Colon (tissue), 2 donors: Measurements from ENCODE around the gene BCDIN3D.
"Not testable (repeated sequence)": the region's sequence is repeated elsewhere in the genome, so short reads cannot be mapped to it uniquely, and the experiment has no call there.

Source experiments
- FAIRE-seq: peaks from 2 replicates; lab custom pipeline; 2012; peaks lifted over from hg19 to GRCh38; lab: Jason Lieb, UNC
- donor health status: control.
- donor health status: control.

BCDIN3D gene

DNA sequence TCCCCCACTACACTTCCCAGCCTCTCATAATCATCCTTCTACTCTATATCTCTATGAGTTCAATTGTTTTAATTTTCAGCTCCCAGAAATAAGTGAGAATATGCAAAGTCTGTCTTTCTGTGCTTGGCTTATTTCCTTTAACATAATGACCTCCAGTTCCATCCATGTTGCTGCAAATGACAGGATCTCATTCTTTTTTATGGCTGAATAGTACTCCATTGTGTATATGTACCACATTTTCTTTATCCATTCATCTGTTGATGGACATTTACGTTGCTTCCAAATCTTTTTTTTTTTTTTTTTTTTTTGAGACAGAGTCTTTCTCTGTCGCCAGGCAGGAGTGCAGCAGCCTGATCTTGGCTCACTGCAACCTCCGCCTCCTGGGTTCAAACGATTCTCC is 13.0 kb upstream of the BCDIN3D start:
- not testable (repeated sequence) for FAIRE-seq

DNA sequence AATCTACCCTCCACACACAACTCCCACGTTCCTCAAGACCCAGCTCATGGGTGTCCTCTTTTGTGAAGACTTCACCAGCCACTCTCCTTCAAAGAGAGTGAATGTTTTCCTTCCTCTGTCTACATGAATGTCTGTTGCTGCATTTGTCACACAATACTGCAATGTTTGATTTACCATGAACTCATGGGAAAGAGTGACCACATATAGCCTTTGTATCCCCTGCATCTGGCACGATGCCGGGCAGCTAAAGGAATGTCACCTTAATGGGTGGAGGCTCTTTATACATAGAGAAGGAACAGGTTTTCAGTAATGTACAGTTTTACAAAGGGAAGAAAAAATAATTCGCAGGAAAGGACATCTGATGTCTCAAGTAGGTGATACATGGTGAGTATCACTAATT is 12.1 kb upstream of the BCDIN3D start:
- no peak for FAIRE-seq

DNA sequence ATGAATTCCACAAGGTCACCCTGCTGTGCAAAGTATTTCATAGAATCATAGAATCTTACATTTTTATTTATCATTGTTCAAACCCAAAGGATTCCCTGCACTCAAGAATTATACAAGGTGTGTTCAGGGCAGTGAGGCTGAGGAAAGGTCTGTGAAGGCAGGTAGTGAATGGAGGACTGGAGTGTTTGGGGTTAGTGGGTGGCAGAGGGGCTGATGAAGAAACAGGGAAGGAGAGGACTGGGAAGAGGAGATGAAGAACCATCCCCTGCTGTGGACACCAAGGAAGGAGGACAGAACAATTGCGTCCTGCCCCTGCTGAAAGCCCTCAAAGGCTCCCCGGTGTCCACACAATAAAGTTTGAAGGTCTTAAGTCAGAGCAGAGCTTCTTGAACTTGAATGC is 10.8 kb upstream of the BCDIN3D start:
- no peak for FAIRE-seq

DNA sequence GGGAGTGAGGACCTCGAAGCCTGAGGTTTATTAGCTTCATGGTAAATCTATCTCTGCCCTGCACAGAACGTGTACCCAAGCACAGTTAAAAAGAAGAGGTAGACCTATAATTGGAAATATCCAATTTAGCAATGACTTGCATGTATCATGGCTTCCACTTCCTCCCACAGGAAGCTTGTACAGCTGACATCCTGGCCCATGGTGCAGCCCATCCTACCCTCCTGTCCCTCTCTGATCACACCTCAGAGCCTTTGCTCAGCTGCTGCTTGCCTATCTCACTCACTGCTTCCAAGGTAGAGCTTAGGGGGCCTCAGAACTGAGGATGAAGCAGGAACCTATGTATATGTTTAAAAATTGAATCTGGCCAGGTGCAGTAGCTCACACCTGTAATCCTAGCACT is 4.3 kb upstream of the BCDIN3D start:
- FAIRE-seq = no peak

DNA sequence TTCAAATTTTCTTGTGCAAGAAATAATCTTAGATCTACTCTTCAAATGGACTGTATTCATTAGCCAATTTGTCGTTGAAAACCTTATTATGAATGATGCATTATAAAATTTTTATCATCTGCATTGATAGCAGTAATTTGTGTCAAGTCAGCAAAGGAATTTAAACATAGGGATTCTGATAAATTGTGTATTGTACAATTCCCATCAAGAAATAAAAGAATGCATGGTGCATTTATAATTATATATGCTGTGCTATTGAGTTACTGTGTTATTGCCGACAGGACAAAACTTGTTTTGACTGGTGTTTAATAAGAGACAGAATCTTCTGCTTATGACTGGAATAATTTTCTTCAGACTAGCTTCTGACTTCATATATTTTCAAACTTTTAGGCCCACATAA is 3.1 kb upstream of the BCDIN3D start:
- FAIRE-seq = no peak

DNA sequence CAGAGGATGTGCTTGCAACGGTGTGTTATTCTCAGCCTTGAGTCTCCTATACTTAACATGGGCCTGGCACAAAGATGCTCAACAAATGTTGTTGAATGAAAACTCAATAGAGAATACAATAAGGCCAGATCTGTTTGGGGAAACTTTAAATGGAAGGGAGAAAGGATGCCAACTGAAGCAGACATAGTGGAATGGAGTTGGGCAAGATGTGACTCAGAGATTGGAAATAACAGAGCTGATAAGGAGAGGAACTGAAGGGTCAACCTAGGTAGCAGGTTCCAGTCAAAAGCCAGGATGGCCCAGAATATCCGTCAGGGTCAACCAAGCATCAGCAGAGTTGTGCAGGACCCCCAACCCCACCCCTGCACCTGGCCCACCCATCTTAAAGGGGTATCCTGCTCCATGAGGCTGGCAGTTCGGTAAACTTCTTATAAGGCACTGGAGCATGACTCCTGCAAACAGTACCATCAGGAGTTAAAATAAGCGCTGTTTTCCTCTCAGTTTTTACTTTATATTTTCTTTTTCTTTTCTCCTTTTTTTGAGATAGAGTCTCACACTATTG is 1.1 kb upstream of the BCDIN3D start:
- FAIRE-seq = no peak

DNA sequence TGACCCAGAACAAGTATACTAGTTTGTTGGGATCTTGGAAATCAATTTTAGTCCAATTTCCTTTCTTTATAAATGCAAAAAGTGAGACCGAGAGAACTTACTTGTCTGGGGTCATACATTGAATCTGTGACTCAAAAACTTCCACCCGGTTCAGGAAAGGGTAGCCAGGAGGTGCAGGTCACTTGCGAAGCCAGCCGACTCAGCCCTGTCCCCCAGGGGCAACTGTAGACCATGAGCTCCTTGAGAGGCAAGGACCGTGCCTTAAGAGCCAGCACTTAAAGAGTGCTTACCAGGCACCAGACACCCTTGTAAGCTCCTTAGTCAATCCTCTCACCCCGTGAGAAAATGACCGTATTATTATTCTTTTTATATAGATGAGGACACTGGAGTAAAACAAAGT is 505 bp upstream of the BCDIN3D start:
- no peak for FAIRE-seq

DNA sequence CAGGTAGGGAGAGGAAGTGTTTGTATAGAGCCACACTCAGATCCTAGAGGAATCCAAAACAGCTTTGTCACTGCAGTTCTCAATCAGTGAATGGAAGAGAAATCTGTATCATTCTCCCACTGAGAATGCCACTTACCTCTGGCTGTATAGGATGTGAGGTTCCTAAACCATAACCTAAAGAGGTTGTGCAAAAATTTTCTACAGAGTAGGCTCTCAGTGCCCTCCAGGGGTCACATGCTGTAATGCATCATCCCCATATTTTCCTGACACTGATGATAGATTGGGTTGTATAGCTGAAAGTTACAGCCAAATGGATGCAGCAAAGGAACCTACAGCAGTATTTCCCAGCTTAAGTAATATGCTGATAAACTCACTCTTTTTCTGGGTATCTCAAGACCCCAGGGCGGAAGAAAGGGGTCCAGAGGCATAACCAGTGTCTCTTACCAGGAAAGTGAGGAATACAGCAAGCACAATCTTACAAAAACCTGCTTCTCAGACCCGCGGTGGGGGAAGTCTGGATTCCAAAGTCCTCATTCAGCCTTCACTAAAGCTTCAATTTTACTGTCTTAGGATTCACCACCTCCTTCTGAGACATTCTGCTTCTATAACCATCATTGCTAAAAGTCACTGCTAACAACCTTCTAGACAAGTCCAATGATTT is 3.8 kb downstream of the BCDIN3D start:
- FAIRE-seq = no peak

DNA sequence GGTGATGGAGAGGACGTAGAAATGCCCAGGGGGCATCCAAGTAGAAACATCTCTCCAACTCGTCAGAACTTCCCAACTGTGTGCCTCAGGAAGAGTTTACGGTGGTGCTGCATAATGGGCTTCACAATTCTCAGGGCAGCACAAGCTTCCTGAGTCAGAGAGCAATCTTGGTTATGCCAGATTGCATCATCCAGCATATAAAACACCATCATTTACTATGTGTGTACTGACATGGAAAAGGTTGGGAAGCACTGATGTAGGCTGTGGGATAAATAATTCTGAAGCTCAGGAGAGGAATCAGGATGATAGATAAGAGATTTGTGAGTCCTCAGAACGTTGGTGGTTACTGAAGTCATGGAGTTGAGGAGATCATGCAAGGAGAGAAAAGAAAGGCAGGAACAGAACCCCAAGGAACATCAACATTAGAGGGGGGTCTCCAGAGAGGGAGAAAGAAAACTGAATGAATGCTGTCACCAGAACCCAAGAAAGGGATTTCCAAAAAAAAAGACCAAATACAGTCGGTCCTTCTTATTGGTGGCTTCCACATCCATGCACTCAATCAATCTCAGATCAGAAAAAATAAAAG is 10.0 kb downstream of the BCDIN3D start:
- no peak for FAIRE-seq

DNA sequence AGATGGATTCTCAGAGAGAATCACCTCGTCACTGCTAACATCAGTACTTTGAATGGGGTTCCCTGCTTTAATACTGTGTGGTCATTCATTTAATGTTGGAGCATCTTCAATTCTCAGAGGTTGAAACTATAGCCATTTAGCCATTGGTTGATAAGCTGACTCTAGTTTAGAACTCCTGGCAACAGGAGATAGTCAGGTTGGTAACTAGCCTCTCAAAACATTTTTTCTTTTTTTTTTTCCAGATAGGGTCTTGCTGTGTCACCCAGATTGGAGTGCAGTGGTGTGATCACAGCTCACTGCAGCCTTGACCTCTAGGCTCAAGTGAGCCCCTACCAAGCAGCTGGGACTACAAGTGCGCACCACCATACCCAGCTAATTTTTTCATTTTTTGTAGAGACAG is 11.2 kb downstream of the BCDIN3D start:
- FAIRE-seq = no peak

DNA sequence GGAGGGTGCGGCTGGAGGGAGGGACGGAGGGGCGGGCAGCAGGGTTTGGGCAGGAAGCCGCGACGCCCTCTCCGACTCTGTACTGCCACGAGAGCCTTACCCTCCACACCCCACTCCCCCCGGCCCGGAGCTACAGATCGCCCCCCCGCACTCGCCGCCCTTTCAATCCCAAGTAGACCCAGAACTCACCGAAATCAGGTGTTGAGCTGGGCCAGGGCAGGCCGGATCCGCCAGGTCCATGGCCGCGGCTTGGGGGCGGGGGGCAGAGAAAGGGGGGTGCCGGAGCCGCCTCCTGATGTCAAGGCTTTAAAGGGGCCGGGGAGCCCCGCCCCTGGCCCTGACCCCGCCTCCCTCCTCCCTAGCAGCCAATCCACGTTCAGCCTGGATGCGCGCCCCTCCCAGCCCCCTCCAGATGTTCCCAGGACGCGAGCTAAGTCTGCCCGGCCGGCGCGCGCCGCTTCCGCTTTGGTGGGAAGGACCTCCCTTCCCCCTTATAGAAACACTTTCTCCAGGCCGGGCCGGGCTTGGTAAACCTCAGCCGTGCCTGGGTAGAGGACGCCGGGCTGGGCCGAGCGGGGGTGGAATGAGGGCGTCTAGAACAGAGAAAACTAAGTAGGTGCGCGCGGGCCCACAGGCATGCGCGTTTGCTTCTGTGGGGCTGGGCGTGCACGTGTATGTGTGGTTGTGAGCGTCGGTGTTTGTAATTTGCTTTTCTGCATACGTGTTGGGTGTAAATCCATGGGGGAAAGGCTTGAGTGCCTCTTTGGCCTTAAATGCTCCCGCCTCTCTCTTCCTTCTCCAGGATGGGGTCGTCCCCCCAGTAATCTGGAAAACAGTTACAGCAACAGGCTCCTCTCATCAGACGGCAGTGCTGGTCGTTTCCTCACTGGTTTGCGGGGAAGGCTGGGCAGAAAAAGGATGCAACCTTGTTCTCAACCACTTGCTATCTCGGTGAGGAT is 14.5 kb downstream of the BCDIN3D start, which contains the start of gene NCKAP5L:
TSS of gene NCKAP5L (minus strand) at position 281 of the 959 bp plus-strand sequence. CDS start 24,369 bp downstream, outside the sequence.
- FAIRE-seq = no peak

DNA sequence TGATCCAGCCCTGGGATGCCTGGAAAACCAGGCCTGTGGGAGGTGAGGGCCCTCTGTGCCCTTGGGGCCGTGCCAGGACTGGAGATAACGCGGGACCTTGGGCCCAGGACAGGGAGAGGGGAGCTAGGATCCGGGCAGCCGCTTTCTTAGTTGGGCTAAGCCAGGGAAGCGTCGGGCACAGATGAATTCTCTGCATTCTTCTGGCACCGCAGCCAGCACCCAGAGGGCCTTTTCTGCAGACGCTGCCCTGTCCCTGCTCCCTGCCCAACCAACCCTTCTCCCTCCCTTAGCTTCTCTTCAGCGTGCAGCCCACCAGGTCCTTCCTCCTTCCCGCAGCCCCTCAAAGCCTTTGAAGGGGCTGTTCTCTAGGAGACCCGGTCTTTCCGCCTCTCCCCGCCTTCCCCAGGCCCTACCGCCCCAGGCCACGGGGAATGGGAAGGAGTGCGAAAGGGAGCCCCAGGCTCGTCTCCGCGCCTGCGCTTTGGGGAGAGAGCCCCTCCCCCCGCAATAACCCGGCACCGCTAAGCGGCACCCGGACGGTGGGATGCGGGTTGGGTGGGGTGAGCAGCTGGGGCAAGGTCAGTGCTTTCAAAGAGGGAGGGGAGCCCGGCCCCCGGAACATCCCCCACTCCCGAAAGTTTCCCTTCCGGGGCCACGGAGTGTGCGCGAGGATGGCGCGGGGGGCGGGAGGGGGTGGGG is 15.4 kb downstream of the BCDIN3D start:
- no peak for FAIRE-seq

DNA sequence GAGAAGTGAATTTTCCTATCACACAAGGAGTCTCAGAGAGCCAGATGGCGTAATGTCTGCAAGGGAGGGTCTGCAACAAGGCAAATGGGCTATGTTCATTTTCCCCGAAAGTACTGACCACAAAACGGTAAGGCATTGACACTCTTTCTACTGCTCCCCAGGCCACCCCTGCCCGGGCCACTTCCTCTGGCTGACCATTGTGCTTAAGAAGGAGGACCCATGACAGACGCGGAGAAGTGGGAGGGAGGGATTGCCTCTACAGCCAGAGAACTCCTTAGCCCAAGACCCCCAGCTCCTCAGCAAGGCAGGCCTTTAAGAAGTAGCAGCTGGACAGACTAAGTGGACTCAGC is 15.9 kb downstream of the BCDIN3D start:
- no peak for FAIRE-seq

DNA sequence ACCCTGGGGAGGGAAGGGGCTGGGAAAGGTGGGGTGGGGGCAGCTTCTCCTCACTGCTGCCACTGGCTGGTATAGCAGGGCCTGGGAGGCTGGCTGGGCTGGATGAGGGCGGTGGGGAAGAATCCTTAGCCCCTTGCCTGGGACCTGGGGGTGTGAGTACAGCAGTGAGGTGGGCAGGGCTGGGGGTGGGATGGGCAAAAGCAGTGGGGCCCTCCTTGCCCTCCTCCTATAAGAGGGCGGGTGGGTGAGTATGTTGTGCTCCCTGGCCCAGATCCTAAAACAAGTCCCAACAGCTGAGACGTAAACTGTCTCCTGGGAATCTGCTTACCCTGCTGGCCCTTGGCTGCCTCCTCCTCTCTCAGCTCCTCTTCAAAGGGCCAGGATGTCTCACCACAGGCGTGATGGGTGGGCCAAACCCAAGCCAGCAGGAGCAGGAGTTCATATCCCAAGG is 16.9 kb downstream of the BCDIN3D start:
- FAIRE-seq = no peak

DNA sequence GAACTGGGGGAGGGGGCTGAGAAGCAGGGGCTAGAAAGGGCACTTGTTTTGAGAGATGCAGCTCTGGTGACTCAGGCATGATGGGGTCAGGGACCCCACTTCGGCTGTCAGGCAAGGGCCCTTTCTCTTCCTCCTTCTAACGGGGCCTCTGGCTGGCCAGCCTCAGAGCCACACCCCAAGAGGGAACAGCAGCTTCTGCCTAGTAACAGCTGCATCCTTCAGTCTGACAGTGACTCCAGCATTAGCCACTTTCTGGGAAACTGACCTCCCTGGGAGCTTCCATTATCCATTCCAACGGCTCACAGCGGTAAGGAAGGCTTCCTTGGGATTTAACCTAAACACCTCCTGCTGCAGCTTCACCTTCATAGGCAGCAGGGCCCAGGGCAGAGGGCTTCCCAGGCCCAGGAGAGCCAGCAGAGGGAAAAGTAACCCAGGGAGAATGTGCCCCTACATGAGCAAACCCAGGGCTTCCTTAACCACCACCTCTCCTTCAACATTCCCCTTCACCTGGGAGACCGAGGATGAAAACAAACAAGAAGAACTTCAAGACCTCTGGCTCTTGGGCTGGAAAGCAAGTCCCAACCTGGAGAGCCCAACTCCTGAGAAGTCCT is 17.4 kb downstream of the BCDIN3D start:
- FAIRE-seq = no peak

DNA sequence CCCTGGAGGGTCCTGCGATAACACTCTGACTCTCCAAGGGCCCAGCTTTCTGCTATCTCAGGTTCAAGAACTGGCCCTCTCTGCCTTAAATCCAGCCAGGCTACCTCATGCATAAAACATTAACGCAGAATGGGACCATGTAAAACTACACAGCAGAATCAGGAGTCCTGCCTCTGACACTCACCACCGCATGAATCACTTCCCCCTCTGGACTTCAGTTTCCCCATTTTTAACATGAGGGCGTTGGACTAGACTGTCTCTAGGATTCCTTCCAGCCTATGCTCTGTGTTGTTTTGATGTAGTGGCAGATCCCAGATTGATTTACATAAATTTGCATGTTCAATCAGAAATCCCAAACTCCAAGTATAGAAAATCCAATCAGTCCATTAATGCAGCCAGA is 18.0 kb downstream of the BCDIN3D start:
- no peak for FAIRE-seq

DNA sequence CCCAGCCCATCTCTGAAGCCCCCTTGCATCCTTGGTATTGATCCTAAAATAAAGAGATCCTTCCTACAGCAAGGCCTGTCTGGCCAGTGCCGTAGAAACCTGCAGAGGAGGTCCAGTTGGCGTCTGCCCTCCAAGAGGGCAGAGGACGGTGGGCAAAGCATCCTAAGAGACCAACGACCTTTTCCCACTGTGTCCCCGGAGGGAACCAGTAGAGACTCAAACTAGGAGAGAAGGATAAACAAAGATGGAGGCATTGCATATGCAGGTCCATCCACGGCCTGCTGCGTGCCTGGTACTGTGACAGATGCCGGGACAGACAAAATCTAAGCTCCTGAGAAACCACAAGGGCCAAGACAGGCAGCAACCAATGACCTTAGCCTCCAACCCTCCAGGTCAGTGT is 18.5 kb downstream of the BCDIN3D start:
- no peak for FAIRE-seq

DNA sequence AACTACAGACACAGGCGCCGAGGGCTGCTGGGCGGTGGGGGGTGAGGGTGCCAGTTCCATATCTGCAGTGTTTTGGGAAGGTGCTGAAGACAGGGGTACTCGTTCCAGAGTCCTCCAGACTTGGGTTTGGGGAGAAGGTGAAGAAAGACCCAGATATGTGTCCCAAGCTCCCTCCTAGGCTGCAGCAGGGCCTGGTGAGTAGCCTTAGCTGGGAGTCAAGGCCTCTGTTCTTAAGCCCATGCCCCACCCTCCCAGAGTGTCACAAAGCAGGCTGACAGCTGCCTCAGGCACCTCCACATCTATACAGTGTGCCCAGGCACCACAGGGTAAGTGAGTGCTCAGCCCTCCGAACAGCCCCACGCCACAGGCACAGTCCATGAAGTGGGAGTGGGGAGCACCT is 19.0 kb downstream of the BCDIN3D start:
- FAIRE-seq = no peak

DNA sequence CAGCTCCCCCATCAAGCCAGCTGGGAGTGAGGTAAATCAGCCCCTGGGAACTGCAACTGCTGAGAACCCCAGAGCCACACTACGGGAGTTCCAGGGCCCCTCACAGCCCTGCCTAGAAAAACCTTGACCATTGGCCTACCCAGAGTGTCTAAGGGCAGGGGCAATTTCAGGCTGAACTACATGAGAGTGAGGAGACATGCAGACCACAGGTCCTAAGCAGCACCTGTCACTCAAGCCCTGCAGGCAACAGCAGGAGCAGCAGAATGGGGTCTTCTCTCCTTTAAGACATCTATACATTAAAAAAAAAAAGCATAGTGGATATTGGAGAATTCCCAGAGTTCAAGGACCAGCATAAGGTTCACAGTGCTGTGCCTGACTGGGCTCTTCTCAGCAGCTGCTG is 19.6 kb downstream of the BCDIN3D start:
- FAIRE-seq = no peak

DNA sequence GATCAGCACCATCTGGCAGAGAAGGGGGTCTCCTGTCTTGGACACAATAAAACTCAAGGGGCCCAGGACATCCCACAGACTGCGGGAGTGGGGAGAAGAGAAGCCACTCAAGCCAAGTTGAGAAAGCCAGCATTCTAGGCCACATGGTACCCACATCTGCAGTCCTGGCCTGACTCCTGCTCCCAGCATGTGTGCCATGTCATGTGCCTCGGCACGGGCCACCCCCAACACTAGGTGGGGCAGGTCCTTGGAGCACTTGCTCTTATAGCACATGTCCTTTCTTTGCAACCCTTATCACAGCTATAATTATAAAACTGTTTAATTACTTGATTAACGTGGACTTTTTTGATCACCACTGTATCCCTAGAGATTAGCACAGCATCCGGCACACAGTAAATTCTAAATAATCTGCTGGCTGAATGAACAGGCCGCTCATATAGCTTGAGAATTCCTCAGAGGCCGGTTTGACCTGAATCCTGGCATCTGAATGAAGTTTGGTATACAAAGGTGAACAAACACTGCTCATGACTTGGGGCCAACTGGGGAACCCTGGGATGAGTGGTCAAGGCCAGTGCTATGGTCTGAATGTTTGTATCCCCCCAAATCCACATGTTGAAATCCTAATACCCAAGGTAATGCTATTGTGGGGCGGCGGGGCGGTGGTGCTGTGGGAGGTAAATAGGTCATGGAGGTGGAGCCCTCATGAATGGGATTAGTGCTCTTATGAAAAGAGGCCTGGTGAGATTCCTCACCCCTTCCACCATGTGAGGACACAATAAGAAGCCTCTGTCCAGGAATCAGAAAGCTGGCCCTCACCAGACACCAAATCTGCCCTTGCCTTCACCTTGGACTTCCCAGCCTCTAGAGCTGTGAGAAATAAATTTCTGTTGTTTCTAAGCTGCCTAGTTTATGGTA is 21.3 kb downstream of the BCDIN3D start:
- FAIRE-seq = no peak

DNA sequence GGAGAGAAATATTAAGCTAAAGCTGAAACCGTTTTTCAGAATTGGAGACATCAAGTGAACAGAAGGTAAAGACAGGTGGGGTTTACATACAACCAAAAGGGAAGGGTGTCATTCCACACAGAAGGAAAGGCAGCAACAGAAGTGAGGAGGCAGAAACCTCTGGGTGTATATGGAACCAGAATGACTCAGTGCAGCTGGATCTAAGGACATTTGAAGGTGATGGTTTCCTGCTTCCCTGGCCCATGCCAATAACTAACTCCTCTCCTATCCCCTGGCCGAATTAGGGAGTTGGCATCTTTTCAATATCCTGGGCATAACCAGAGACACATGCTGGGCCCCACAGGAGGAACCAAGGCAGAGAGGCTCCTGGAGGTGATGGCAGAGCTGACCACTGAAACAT is 23.1 kb downstream of the BCDIN3D start:
- no peak for FAIRE-seq
